MG63 (cell line): Measurements from ENCODE around the gene ASTL. TPM values are rescaled to one million over a fixed set of nuclear protein-coding genes. Genes with fewer than 3 reads are reported as not detected.

Source experiments
- total RNA-seq: library from RNA; depleted of rRNA; stranded (reverse); fragments of >200 nt; shearing (Covaris generic); gene quantifications from 2 replicates; pipeline ENCODE4 v1.2.3, GENCODE V29; 2014; ENCODE audit warnings: low replicate concordance; rRNA removed

ASTL gene
- total RNA-seq, 1 experiment from 2014 or later = not detected

Other genes starting within 250 kb of the ASTL start
- gene ANKRD36C, start 146.7 kb downstream of the ASTL start, total RNA-seq = 6.1 and 10.3 TPM in 2 replicates
- gene GPAT2, start 103.6 kb downstream of the ASTL start, total RNA-seq = not detected in 2 replicates
- 0.03 TPM in 1 of 2 replicates, not detected in the other for gene ADRA2B, start 21.9 kb downstream of the ASTL start, total RNA-seq
- 4.9 and 8.7 TPM in 2 replicates for gene DUSP2, start 6.9 kb upstream of the ASTL start, total RNA-seq
- 100 and 113 TPM in 2 replicates for gene STARD7, start 70.3 kb upstream of the ASTL start, total RNA-seq
- 3.7 and 7.3 TPM in 2 replicates for gene TMEM127, start 127.5 kb upstream of the ASTL start, total RNA-seq
- 76.2 and 103 TPM in 2 replicates for gene CIAO1, start 127.7 kb upstream of the ASTL start, total RNA-seq
- 56.6 and 56.9 TPM in 2 replicates for gene SNRNP200, start 167.0 kb upstream of the ASTL start, total RNA-seq
- gene ITPRIPL1, start 186.8 kb upstream of the ASTL start, total RNA-seq = 4.7 TPM in 2 replicates
- gene NCAPH, start 197.3 kb upstream of the ASTL start, total RNA-seq = 31.5 and 34.2 TPM in 2 replicates